IMR-90 (cell line): Measurements from ENCODE around the gene PRKAG2. TPM values are rescaled to one million over a fixed set of nuclear protein-coding genes. Genes with fewer than 3 reads are reported as not detected.

Source experiments
- ATAC-seq: fragments of 200-7000 bp; cut with Tn5 transposase; 2 replicates; pipeline ENCODE4 v1.9.1; 2020; ENCODE audit warnings: low read depth, mild to moderate bottlenecking, moderate library complexity
- BruUV-seq: library from RNA; stranded (reverse); fragments of 400-500 nt; replicated peaks from 2 replicates; lab custom pipeline; 2021; lab: Mats Ljungman, UMichigan
- CTCF ChIA-PET: fragments of 300-600 bp; formaldehyde crosslinking; extraction: SDS; loops from one replicate; lab custom pipeline; 2021; ENCODE audit warnings: antibody characterized with exemption; lab: Yijun Ruan, JAX
- POLR2A ChIA-PET: fragments of 300-600 bp; sonication (Branson Sonifier 250); formaldehyde crosslinking; loops from one replicate; lab custom pipeline; 2022; ENCODE audit warnings: antibody characterized with exemption; ENCODE audit not compliant: unreplicated experiment; lab: Charles Lee
- DNase-seq: peaks from one replicate; pipeline ENCODE4 v3.0.0; 2013
- H2AFZ ChIP-seq: replicated peaks from 2 replicates; pipeline ENCODE3; 2013; ENCODE audit warnings: low read length, mild to moderate bottlenecking; ENCODE audit not compliant: poor library complexity
- H2AK5ac ChIP-seq: 2 replicates; pipeline ENCODE4 v1.6.1; 2013; ENCODE audit warnings: low read depth, low read length, inconsistent platforms
- H2AK9ac ChIP-seq: replicated peaks from 2 replicates; pipeline ENCODE3; 2013; ENCODE audit warnings: mild to moderate bottlenecking, low read depth, low read length, moderate library complexity; ENCODE audit not compliant: poor library complexity
- H2BK120ac ChIP-seq: 2 replicates; pipeline ENCODE4 v1.6.1; 2013; ENCODE audit warnings: low read depth, low read length, inconsistent platforms
- H2BK15ac ChIP-seq: 3 replicates; pipeline ENCODE4 v1.6.1; 2013; ENCODE audit warnings: low read depth, low read length, inconsistent platforms
- H2BK20ac ChIP-seq: 2 replicates; pipeline ENCODE4 v1.6.1; 2013; ENCODE audit warnings: low read depth, mild to moderate bottlenecking, inconsistent platforms, low read length, moderate library complexity
- H2BK5ac ChIP-seq: 2 replicates; pipeline ENCODE4 v1.6.1; 2013; ENCODE audit warnings: mild to moderate bottlenecking, low read depth, low read length, inconsistent platforms; ENCODE audit not compliant: poor library complexity, severe bottlenecking
- H3K14ac ChIP-seq: replicated peaks from 2 replicates; pipeline ENCODE4 v1.6.1; 2013; ENCODE audit warnings: low read depth, low read length, inconsistent platforms
- H3K18ac ChIP-seq: 2 replicates; pipeline ENCODE4 v1.6.1; 2013; ENCODE audit warnings: low read depth, low read length, control low read depth
- H3K23ac ChIP-seq: 2 replicates; pipeline ENCODE4 v1.6.1; 2013; ENCODE audit warnings: low read depth, low read length, inconsistent platforms
- H3K27ac ChIP-seq: 2 replicates; pipeline ENCODE4 v1.5.1; 2013; ENCODE audit warnings: mild to moderate bottlenecking, control low read depth, low read length; ENCODE audit not compliant: insufficient read depth
- H3K27me3 ChIP-seq: 2 replicates; pipeline ENCODE4 v1.6.1; 2013; ENCODE audit warnings: low read length; ENCODE audit not compliant: control insufficient read depth, insufficient read depth
- H3K36me3 ChIP-seq: 2 replicates; pipeline ENCODE4 v1.6.1; 2013; ENCODE audit warnings: low read length, mixed read lengths; ENCODE audit not compliant: control insufficient read depth, insufficient read depth
- H3K4ac ChIP-seq: 2 replicates; pipeline ENCODE4 v1.6.1; 2013; ENCODE audit warnings: low read depth, low read length, inconsistent platforms
- H3K4me1 ChIP-seq: 2 replicates; pipeline ENCODE4 v1.6.1; 2013; ENCODE audit warnings: low read length, mixed read lengths; ENCODE audit not compliant: control insufficient read depth, insufficient read depth
- H3K4me2 ChIP-seq: 2 replicates; pipeline ENCODE4 v1.6.1; 2013; ENCODE audit warnings: low read depth, mild to moderate bottlenecking, control low read depth, low read length, moderate library complexity
- H3K4me3 ChIP-seq: 2 replicates; pipeline ENCODE4 v1.5.1; 2013; ENCODE audit warnings: low read depth, mild to moderate bottlenecking, control low read depth, low read length, moderate library complexity; ENCODE audit not compliant: insufficient read depth
- H3K56ac ChIP-seq: 2 replicates; pipeline ENCODE4 v1.6.1; 2013; ENCODE audit warnings: low read length, inconsistent platforms; ENCODE audit not compliant: insufficient read depth; ENCODE audit errors: extremely low read depth
- H3K79me1 ChIP-seq, 2 experiments: 2 replicates each; pipeline ENCODE4 v1.6.1; 2013; ENCODE audit warnings: low read length in 2 of 2, inconsistent platforms in 1 of 2, low read depth in 1 of 2
- H3K9ac ChIP-seq: 2 replicates; pipeline ENCODE4 v1.6.1; 2013; ENCODE audit warnings: low read depth, low read length, control low read depth
- H3K9me1 ChIP-seq: 2 replicates; pipeline ENCODE4 v1.6.1; 2013; ENCODE audit warnings: low read length, inconsistent platforms; ENCODE audit not compliant: insufficient read depth
- H3K9me3 ChIP-seq: 2 replicates; pipeline ENCODE4 v1.6.1; 2013; ENCODE audit warnings: low read length; ENCODE audit not compliant: control insufficient read depth, insufficient read depth
- H4K20me1 ChIP-seq: 2 replicates; pipeline ENCODE4 v1.6.1; 2013; ENCODE audit warnings: low read length, inconsistent platforms; ENCODE audit not compliant: insufficient read depth
- H4K5ac ChIP-seq: 2 replicates; pipeline ENCODE4 v1.6.1; 2013; ENCODE audit warnings: mild to moderate bottlenecking, low read depth, low read length, control low read depth
- H4K8ac ChIP-seq, 2 experiments: 2 replicates each; pipeline ENCODE4 v1.6.1; 2013; ENCODE audit warnings: low read depth in 2 of 2, low read length in 2 of 2, control low read depth in 1 of 2, inconsistent platforms in 1 of 2
- H4K91ac ChIP-seq: 2 replicates; pipeline ENCODE4 v1.6.1; 2013; ENCODE audit warnings: low read depth, low read length, inconsistent platforms; ENCODE audit not compliant: insufficient read depth
- CEBPB ChIP-seq: IDR thresholded peaks from 2 replicates; pipeline ENCODE4 v1.6.1; 2012; ENCODE audit warnings: low read depth, low read length, improper control_type of control experiment
- MAFK ChIP-seq: IDR thresholded peaks from 2 replicates; pipeline ENCODE4 v1.6.1; 2012; ENCODE audit warnings: low read depth, low read length, improper control_type of control experiment
- MAZ ChIP-seq: IDR thresholded peaks from 2 replicates; pipeline ENCODE4 v1.6.1; 2012; ENCODE audit warnings: low read depth, mild to moderate bottlenecking, low read length, improper control_type of control experiment, moderate library complexity, borderline replicate concordance
- NFE2L2 ChIP-seq: fragments of 150-350 bp; IDR thresholded peaks from 2 replicates; pipeline ENCODE4 v1.6.1; 2016; ENCODE audit warnings: low read depth, mild to moderate bottlenecking, low read length
- RAD21 ChIP-seq: IDR thresholded peaks from 2 replicates; pipeline ENCODE4 v1.6.1; 2012; ENCODE audit warnings: low read length, improper control_type of control experiment
- RCOR1 ChIP-seq: IDR thresholded peaks from 2 replicates; pipeline ENCODE4 v1.6.1; 2012; ENCODE audit warnings: mild to moderate bottlenecking, low read length, improper control_type of control experiment; ENCODE audit not compliant: insufficient replicate concordance
- RFX5 ChIP-seq: IDR thresholded peaks from 2 replicates; pipeline ENCODE4 v1.8.0; 2012; ENCODE audit warnings: low read depth, mild to moderate bottlenecking, low read length, moderate library complexity
- WGBS, 2 experiments: methylation state at CpG; one replicate each; pipeline versions ENCODE4 v1.1.5 to v1.1.7; 2013; ENCODE audit warnings: missing lambda C conversion rate in 2 of 2; ENCODE audit not compliant: insufficient read length in 1 of 2; ENCODE audit errors: extremely low coverage in 2 of 2; 5-methylcytosine and 5-hydroxymethylcytosine counted together
- dilution Hi-C: fragments of 300-500 bp; cut with HindIII; formaldehyde crosslinking; loops from one replicate; pipeline ENCODE4 v1.14.3; 2018; ENCODE audit warnings: low sequenced_read_pairs; ENCODE audit not compliant: unreplicated experiment
- in situ Hi-C: fragments of 300-500 bp; cut with MboI; formaldehyde crosslinking; loops from 3 replicates; pipeline ENCODE4 v1.14.3; 2019; ENCODE audit warnings: low sequenced_read_pairs, inconsistent platforms, mixed read lengths
- intact Hi-C: fragments of 100-400 bp; cut with micrococcal nuclease; formaldehyde crosslinking; loops from 2 replicates; pipeline ENCODE4 v1.10.0; 2022
- polyA plus RNA-seq, 3 experiments: library from polyadenylated mRNA; depleted of rRNA; stranded (reverse); fragments of >200 nt; gene quantifications; 2 replicates each; pipeline ENCODE4 v1.2.3, GENCODE V29; 2012; ENCODE audit warnings: low replicate concordance in 1 of 3
- total RNA-seq: library from RNA; depleted of rRNA; stranded (reverse); fragments of >200 nt; gene quantifications from 2 replicates; pipeline ENCODE4 v1.2.3, GENCODE V29; 2012
- TF ChIP-seq, protein P1 (sequence below): fragments of 150-350 bp; IDR thresholded peaks from 2 replicates; pipeline ENCODE4 v1.6.1; 2017; ENCODE audit warnings: mild to moderate bottlenecking, antibody characterized with exemption, low read length, low read depth

Gene PRKAG2
- total and polyA plus RNA-seq, 2 of the 4 experiments (the other 2 are of a cell fraction), result 15.4 to 21.6 TPM

DNA sequence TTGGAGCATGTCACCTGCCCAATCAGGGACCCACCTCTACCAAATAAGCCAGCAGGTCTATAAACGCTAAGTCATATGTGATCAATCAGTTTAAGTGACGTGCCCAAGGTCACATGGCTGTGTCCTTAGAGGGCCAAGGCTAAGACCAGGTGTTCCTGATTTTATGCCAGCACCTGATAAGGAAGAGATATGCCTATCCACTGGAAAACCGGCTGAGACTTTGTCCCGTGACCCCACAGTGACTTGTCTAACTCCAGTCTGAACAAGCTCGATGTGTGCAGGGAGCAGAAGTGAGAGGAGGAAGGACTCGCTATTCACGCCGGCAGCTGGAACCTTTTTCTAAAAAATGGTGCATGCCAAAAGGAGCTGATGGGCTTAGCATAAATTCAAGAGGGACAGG, 57.0 kb downstream of the PRKAG2 start:
- Histone ChIP-seq H2AK9ac (peak overlapping the region; percentile 65), H3K79me1 (no peaks in the 10 kb centered on the region), H3K27ac (no peak overlapping the region), H2BK5ac (no peak overlapping the region), H3K4ac (no peak overlapping the region), H3K14ac (no peak overlapping the region), H3K56ac (no peak overlapping the region), H4K8ac (no peak overlapping the region), H3K23ac (no peak overlapping the region), H3K9me1 (no peaks in the 10 kb centered on the region), H4K91ac (no peak overlapping the region), H2BK20ac (no peak overlapping the region), H4K5ac (no peak overlapping the region), H3K36me3 (no peaks in the 10 kb centered on the region), H2AFZ (peak overlapping the region; percentile 21), H3K18ac (no peak overlapping the region), H3K4me1 (no peaks in the 10 kb centered on the region), H3K9me3 (no peaks in the 10 kb centered on the region), H2AK5ac (no peak overlapping the region), H3K4me3 (no peak overlapping the region), H2BK120ac (no peak overlapping the region), H2BK15ac (no peak overlapping the region), H3K4me2 (no peak overlapping the region), H4K20me1 (no peaks in the 10 kb centered on the region), H3K27me3 (peaks cover 63% of the 10 kb centered on the region), H3K9ac (no peak overlapping the region)
- TF ChIP-seq CEBPB (no peak), RCOR1 (no peak), RFX5 (no peak), NFE2L2 (no peak), MAZ (no peak), RAD21 (no peak), MAFK (no peak)
- TF ChIP-seq, protein P1, sequence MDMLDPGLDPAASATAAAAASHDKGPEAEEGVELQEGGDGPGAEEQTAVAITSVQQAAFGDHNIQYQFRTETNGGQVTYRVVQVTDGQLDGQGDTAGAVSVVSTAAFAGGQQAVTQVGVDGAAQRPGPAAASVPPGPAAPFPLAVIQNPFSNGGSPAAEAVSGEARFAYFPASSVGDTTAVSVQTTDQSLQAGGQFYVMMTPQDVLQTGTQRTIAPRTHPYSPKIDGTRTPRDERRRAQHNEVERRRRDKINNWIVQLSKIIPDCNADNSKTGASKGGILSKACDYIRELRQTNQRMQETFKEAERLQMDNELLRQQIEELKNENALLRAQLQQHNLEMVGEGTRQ, result no peak
- DNase-seq (no peak), ATAC-seq (no peak)
- CTCF ChIA-PET, result no interaction called here
- dilution Hi-C loops, result no loop called here
- intact Hi-C loops, result no loop called here
- POLR2A ChIA-PET, result no interaction called here
- BruUV-seq, result no TSS peak
- in situ Hi-C loops, result no loop called here
- 32% methylated on average over 3 of the region's 8 CpGs; no CpG with 5 or more reads in 1 of the 2 experiments for WGBS, 2 experiments
